Smooth muscle cell (in vitro differentiated cells): ENCODE data around the gene CACNA2D2. TPM values are rescaled to one million over a fixed set of nuclear protein-coding genes. Genes with fewer than 3 reads are reported as not detected.

ENCODE experiments used
- DNase-seq: peaks from one replicate; lab custom pipeline; 2025; ENCODE audit not compliant: unreplicated experiment; lab: John Stamatoyannopoulos, UW
- H2AFZ ChIP-seq: fragments of 200-600 bp; sonication (generic); 2 replicates; pipeline ENCODE4 v1.6.0; 2016; ENCODE audit warnings: antibody characterized with exemption, low read depth, mild to moderate bottlenecking
- H3F3A ChIP-seq: fragments of 200-600 bp; sonication (generic); 2 replicates; pipeline ENCODE4 v1.6.0; 2017; ENCODE audit warnings: antibody characterized with exemption, low read depth
- H3K27ac ChIP-seq: fragments of 200-600 bp; sonication (generic); 2 replicates; pipeline ENCODE4 v1.5.1; 2016; ENCODE audit warnings: low read depth, mild to moderate bottlenecking
- H3K27me3 ChIP-seq: fragments of 200-600 bp; sonication (generic); 2 replicates; pipeline ENCODE4 v1.6.1; 2016; ENCODE audit warnings: low read depth, mild to moderate bottlenecking
- H3K36me3 ChIP-seq: fragments of 200-600 bp; sonication (generic); 2 replicates; pipeline ENCODE4 v1.5.1; 2016; ENCODE audit warnings: low read depth
- H3K4me1 ChIP-seq: fragments of 200-600 bp; sonication (generic); 2 replicates; pipeline ENCODE4 v1.5.1; 2016; ENCODE audit warnings: low read depth
- H3K4me2 ChIP-seq: fragments of 200-600 bp; sonication (generic); 2 replicates; pipeline ENCODE4 v1.6.0; 2016; ENCODE audit warnings: mild to moderate bottlenecking
- H3K4me3 ChIP-seq: fragments of 200-600 bp; sonication (generic); 2 replicates; pipeline ENCODE4 v1.5.1; 2016; ENCODE audit warnings: mild to moderate bottlenecking
- H3K79me2 ChIP-seq: fragments of 200-600 bp; sonication (generic); 2 replicates; pipeline ENCODE4 v1.6.0; 2016; ENCODE audit warnings: low read depth, mild to moderate bottlenecking
- H3K9ac ChIP-seq: fragments of 200-600 bp; sonication (generic); 2 replicates; pipeline ENCODE4 v1.6.0; 2016; ENCODE audit warnings: low read depth
- H3K9me3 ChIP-seq: fragments of 200-600 bp; sonication (generic); replicated peaks from 2 replicates; pipeline ENCODE4 v1.5.1; 2016; ENCODE audit warnings: low read depth
- H4K20me1 ChIP-seq: fragments of 200-600 bp; sonication (generic); 2 replicates; pipeline ENCODE4 v1.6.0; 2016; ENCODE audit warnings: low read depth
- CTCF ChIP-seq: fragments of 200-600 bp; sonication (generic); IDR thresholded peaks from 2 replicates; pipeline ENCODE4 v1.5.1; 2017; ENCODE audit warnings: borderline replicate concordance, mild to moderate bottlenecking, antibody characterized with exemption; ENCODE audit not compliant: insufficient read depth, poor library complexity, severe bottlenecking
- WGBS: methylation state at CpG from one replicate; pipeline ENCODE4 v1.1.7; 2016; ENCODE audit warnings: low lambda C conversion rate; 5-methylcytosine and 5-hydroxymethylcytosine counted together
- polyA plus RNA-seq: library from polyadenylated mRNA; unstranded; fragments of >200 nt; fragmentation: Nextera tagmentation; extraction: Ambion mirVana; gene quantifications from 2 replicates; pipeline ENCODE4 v1.2.1, GENCODE V29; 2016
- total RNA-seq: library from RNA; depleted of rRNA; stranded (reverse); fragments of >200 nt; gene quantifications from 2 replicates; pipeline ENCODE4 v1.2.3, GENCODE V29; 2014

CACNA2D2 gene
- total and polyA plus RNA-seq, 2 experiments from 2014 or later = 0.27 to 0.51 TPM

- H3K4me2 ChIP-seq = no peak overlapping the region
- H3K9me3 ChIP-seq = no peaks in the 10 kb centered on the region
- 61% methylated on average over 7 of the region's 7 CpGs for WGBS
- H3K36me3 ChIP-seq = no peaks in the 10 kb centered on the region
- no peaks in the 10 kb centered on the region for H4K20me1 ChIP-seq
- no peaks in the 10 kb centered on the region for H3F3A ChIP-seq
- H3K9ac ChIP-seq = no peak overlapping the region
- no peaks in the 10 kb centered on the region for H3K4me1 ChIP-seq
- DNase-seq = no peak
- H3K27ac ChIP-seq = no peak overlapping the region
- no peaks in the 10 kb centered on the region for H3K79me2 ChIP-seq
- H2AFZ ChIP-seq = no peak overlapping the region
- no peaks in the 10 kb centered on the region for H3K27me3 ChIP-seq
- no peak for TF ChIP-seq CTCF
- no peak overlapping the region for H3K4me3 ChIP-seq
Measured at GRCh38 chr3:50441424-50442217, 61.8 kb downstream of the CACNA2D2 start.

GRCh38 chr3:50436114-50436674 is 67.2 kb downstream of the CACNA2D2 start:
- H3K36me3 ChIP-seq = no peaks in the 10 kb centered on the region
- H3K4me3 ChIP-seq = no peak overlapping the region
- DNase-seq = peak; percentile 9
- H2AFZ ChIP-seq = no peak overlapping the region
- H3K9ac ChIP-seq = no peak overlapping the region
- H3K79me2 ChIP-seq = no peaks in the 10 kb centered on the region
- no peaks in the 10 kb centered on the region for H4K20me1 ChIP-seq
- no peaks in the 10 kb centered on the region for H3K27me3 ChIP-seq
- WGBS = 16% methylated on average over 5 of the region's 5 CpGs
- H3K9me3 ChIP-seq = no peaks in the 10 kb centered on the region
- peak; percentile 87 for TF ChIP-seq CTCF
- no peaks in the 10 kb centered on the region for H3K4me1 ChIP-seq
- H3K27ac ChIP-seq = no peak overlapping the region
- H3F3A ChIP-seq = no peaks in the 10 kb centered on the region
- H3K4me2 ChIP-seq = no peak overlapping the region

DNA sequence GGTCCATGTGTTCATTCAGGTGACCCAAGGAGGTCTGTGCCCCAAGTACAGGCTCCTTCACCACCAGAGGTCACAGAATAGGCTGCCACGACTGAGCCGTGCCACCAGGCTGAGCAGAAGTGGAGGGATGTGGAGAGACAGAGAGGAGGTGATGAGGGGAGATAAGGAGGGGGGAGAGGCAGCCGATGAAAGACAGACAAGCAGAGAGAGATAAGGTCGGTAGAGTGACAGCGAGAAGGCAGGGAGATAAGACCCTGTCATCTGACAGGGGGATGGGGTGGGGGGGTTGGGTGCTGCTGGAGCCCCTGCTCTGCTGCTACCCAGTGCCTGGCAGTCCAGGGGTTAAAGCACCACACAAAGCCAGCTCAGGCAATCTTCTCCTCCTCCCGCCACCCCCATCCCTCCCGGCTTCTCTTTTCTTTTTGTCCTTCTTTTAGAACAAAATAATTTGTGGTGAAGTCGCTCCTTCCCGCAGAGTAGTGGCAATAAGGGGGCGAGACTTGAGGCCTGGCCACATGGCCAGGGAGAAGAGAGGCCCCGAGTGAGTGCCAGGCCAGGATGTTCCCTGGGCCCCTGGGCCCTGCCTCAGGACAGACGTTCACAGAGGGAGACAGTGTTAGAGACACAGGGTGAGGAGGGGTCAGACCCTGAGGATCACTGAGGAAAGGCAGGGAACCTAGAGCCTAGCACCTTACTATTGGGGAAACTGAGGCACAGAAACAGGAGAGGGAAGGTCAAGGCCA is 67.9 kb downstream of the CACNA2D2 start:
- Histone ChIP-seq H3K4me1 (peaks cover 6% of the 10 kb centered on the region), H3F3A (no peaks in the 10 kb centered on the region), H3K9me3 (no peaks in the 10 kb centered on the region), H2AFZ (no peak overlapping the region), H4K20me1 (no peaks in the 10 kb centered on the region), H3K27me3 (no peaks in the 10 kb centered on the region), H3K79me2 (no peaks in the 10 kb centered on the region), H3K27ac (no peak overlapping the region), H3K4me2 (no peak overlapping the region), H3K4me3 (no peak overlapping the region), H3K9ac (no peak overlapping the region), H3K36me3 (no peaks in the 10 kb centered on the region)
- TF ChIP-seq CTCF = no peak
- no peak for DNase-seq
- 23% methylated on average over 12 of the region's 12 CpGs for WGBS
